Breast epithelium (tissue), 4 donors: ENCODE results near the gene SNAPC5. TPM values are rescaled to one million over a fixed set of nuclear protein-coding genes. Genes with fewer than 3 reads are reported as not detected.
A peak's percentile ranks its signal among the peaks of the same experiment; 100 is the strongest.

Source experiments
- DNase-seq, 2 donors: peaks; one replicate each; pipeline ENCODE4 v3.0.0-alpha.2; 2019; ENCODE audit warnings: low spot score in 2 of 2
- H3K27ac ChIP-seq, 2 donors: fragments of 200-600 bp; sonication (generic) in 1 of 2; one replicate each; pipeline ENCODE4 v1.5.1; 2016 to 2019; ENCODE audit warnings: mild to moderate bottlenecking in 1 of 2
- H3K27me3 ChIP-seq, 2 donors: fragments of 200-600 bp; sonication (generic) in 1 of 2; one replicate each; pipeline versions ENCODE4 v1.5.1 to v1.6.0; 2017 to 2019; ENCODE audit warnings: control low read depth in 1 of 2, mild to moderate bottlenecking in 1 of 2
- H3K36me3 ChIP-seq: fragments of 200-600 bp; one replicate; pipeline ENCODE4 v1.5.1; 2019
- H3K4me1 ChIP-seq, 2 donors: fragments of 200-600 bp; sonication (generic); one replicate each; pipeline ENCODE4 v1.5.1; 2016 to 2019; ENCODE audit warnings: control low read depth in 1 of 2
- H3K4me3 ChIP-seq, 3 donors: fragments of 200-600 bp; sonication (generic); 1 replicate in 2 of 3; 2 replicates in 1 of 3; pipeline ENCODE4 v1.5.1; 2016 to 2019; ENCODE audit warnings: mild to moderate bottlenecking in 3 of 3, moderate library complexity in 2 of 3
- H3K9me3 ChIP-seq, 2 donors: fragments of 200-600 bp; sonication (generic) in 1 of 2; one replicate each; pipeline ENCODE4 v1.5.1; 2016 to 2019; ENCODE audit warnings: control low read depth in 1 of 2
- CTCF ChIP-seq, 3 donors: fragments of 450-650 bp; IDR thresholded peaks; one replicate each; pipeline ENCODE4 v1.5.1; 2016 to 2017; ENCODE audit warnings: antibody characterized with exemption in 3 of 3, mild to moderate bottlenecking in 3 of 3, moderate library complexity in 3 of 3
- POLR2A ChIP-seq: fragments of 450-650 bp; IDR thresholded peaks from one replicate; pipeline ENCODE4 v1.6.1; 2016; ENCODE audit warnings: antibody characterized with exemption, mild to moderate bottlenecking, moderate library complexity
- POLR2AphosphoS5 ChIP-seq, 3 donors: sonication (generic); formaldehyde crosslinking; IDR thresholded peaks; one replicate each; pipeline ENCODE4 v1.6.1; 2017; ENCODE audit warnings: antibody characterized with exemption in 3 of 3
- intact Hi-C: fragments of 100-400 bp; cut with DNase I; formaldehyde crosslinking; loops from one replicate; pipeline ENCODE4 v1.15.1; 2023; ENCODE audit warnings: low total_unique reads
- total RNA-seq, 3 donors: library from RNA; depleted of rRNA; stranded (reverse); fragments of >200 nt; gene quantifications; one replicate each; pipeline ENCODE4 v1.1.0, GENCODE V29; 2016

Gene SNAPC5
- total RNA-seq, 3 donors from 2014 or later: 26.9 to 35.1 (median 31.5) TPM

GRCh38 chr15:66498501-66499386 lies 1.2 kb upstream of the SNAPC5 start:
- Histone ChIP-seq H3K27me3 (no peaks in the 10 kb centered on the region), H3K27ac (peak overlapping the region in 1 of 2 donors; percentile 94), H3K4me1 (peaks cover 9 to 12% of the 10 kb centered on the region in 2 donors), H3K9me3 (no peaks in the 10 kb centered on the region), H3K4me3 (no peak overlapping the region), H3K36me3 (peaks cover 5% of the 10 kb centered on the region)
- TF ChIP-seq POLR2A (no peak), CTCF (IDR thresholded peaks at IDR 0.05) (peak in 2 of 3 donors; percentile 20 to 34), POLR2AphosphoS5 (IDR thresholded peaks at IDR 0.05) (peak in 1 of 3 donors; percentile 8)
- no peak for DNase-seq
- intact Hi-C loops: loop anchor here (5.0 kb wide), 1 partner anchor 111 kb away; the partner anchor contains the start of gene MAP2K1

- no peak for DNase-seq
- H3K27me3 ChIP-seq: no peaks in the 10 kb centered on the region
- H3K9me3 ChIP-seq: no peaks in the 10 kb centered on the region
- no peak for TF ChIP-seq POLR2AphosphoS5 (IDR thresholded peaks at IDR 0.05)
- TF ChIP-seq CTCF (IDR thresholded peaks at IDR 0.05): no peak
- no peak for TF ChIP-seq POLR2A
- peaks cover 1% of the 10 kb centered on the region for H3K36me3 ChIP-seq
- peak overlapping the region; percentile 79 to 91 (median 89) for H3K4me3 ChIP-seq
- H3K27ac ChIP-seq: peak overlapping the region; percentile 93 to 94
- H3K4me1 ChIP-seq: peaks cover 0 to 5% of the 10 kb centered on the region in 2 donors
- intact Hi-C loops: loop anchor here (5.0 kb wide), 1 partner anchor 110 kb away; the partner anchor contains the start of gene MAP2K1
These were observed 536 bp downstream of the SNAPC5 start for GRCh38 chr15:66496951-66497501.

- Histone ChIP-seq H3K27me3 (no peaks in the 10 kb centered on the region), H3K4me1 (peaks cover 0 to 5% of the 10 kb centered on the region in 2 donors), H3K9me3 (no peaks in the 10 kb centered on the region), H3K27ac (no peak overlapping the region), H3K4me3 (no peak overlapping the region), H3K36me3 (no peaks in the 10 kb centered on the region)
- intact Hi-C loops: no loop called here
- TF ChIP-seq POLR2A: no peak
- no peak for TF ChIP-seq POLR2AphosphoS5 (IDR thresholded peaks at IDR 0.05)
- TF ChIP-seq CTCF (IDR thresholded peaks at IDR 0.05): no peak
- no peak for DNase-seq
These were observed 3.3 kb downstream of the SNAPC5 start for GRCh38 chr15:66494262-66494661.

- Histone ChIP-seq H3K27ac (no peak overlapping the region), H3K4me1 (peaks cover 0 to 5% of the 10 kb centered on the region in 2 donors), H3K9me3 (no peaks in the 10 kb centered on the region), H3K4me3 (no peak overlapping the region), H3K27me3 (no peaks in the 10 kb centered on the region), H3K36me3 (no peaks in the 10 kb centered on the region)
- DNase-seq: no peak
- TF ChIP-seq POLR2AphosphoS5 (IDR thresholded peaks at IDR 0.05) (no peak), CTCF (IDR thresholded peaks at IDR 0.05) (no peak), POLR2A (no peak)
- intact Hi-C loops: no loop called here
These were observed 5.7 kb downstream of the SNAPC5 start for GRCh38 chr15:66491846-66492245.
